HG02678 (cell line): ENCODE data around the gene LRRC74B.
"Not testable (repeated sequence)": the region's sequence is repeated elsewhere in the genome, so short reads cannot be mapped to it uniquely, and the experiment has no call there.

Experiments
- ATAC-seq: cut with Tn5 transposase; IDR thresholded peaks from one replicate; pipeline ENCODE4 v1.9.1; 2021; ENCODE audit warnings: mild to moderate bottlenecking, moderate library complexity; ENCODE audit not compliant: unreplicated experiment

Gene LRRC74B

DNA sequence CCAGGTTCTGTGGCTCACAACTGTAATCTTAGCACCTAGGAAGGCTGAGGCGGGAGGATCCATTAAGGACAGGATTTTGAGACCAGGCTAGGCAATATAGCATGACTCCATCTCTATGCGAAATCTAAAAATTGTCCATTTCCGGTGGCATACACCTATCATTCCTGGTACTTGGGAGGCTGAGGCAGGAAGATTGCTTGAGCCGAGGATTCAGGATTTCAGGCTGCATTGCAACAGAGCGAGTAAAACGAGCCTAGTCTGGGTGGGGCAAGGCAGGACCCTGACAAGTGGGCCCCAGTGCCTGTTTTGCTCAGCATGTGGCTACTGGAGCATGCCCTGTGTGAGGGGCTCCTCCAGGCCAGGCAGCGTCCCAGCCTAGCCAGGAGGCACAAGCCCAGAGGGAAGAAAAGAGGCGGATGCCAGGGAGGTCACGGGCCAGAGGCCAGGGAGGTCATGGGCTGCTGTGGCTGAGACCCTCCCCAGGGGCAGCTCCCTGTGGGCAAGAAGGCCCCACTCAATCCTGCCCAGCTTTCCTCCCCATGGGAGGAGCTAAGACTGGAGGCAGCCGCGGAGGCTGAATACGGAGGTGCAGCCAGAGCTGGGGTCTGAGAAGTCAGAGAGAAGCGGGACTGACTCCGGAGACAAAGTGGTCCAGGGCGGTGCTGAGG is 8.4 kb downstream of the LRRC74B start:
- no peak for ATAC-seq

DNA sequence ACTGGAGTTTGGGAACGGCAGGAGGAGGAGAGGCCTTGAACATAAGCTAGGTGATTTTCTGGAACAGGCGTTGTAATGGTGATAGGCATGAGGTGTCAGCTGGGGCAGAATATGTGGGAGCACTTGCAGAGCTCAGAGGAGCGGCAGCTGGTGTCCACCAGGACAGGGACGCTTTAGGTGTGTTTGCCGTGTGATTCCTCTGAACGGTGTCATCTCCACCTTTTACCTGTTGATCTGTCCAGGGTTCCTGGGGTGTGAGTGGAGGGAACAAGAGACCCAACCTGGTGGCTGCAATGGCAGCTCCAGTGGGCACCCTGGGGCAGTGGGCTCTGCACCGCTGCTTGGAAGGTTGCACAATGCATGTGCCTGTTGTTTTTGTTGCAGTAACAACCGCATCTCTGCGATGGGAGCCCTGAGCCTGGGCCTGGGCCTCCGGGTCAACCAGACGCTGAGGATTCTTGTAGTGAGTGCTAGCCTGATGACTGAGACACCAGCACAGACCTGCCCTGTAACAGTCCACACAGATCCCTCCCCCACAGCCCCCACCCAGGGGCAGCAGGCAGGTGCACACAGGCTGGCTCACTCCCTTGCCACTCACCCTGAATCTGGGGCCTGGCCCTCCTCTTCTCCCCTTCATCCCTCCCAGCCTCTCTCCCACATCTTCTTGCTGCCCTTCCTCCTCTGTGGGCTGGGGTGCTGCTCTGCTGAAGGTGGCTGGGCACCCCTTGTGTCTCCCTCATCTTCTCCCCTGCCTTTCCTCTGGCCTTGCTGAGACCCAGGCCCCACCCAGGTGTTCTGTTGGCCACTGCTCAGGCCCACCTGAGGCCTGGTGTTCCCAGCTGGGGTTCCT is 9.2 kb downstream of the LRRC74B start:
- ATAC-seq = no peak

- ATAC-seq = no peak
These were observed 9.8 kb downstream of the LRRC74B start for GRCh38 chr22:21055564-21055834.

GRCh38 chr22:21055880-21056319 is 10.2 kb downstream of the LRRC74B start:
- ATAC-seq = no peak

DNA sequence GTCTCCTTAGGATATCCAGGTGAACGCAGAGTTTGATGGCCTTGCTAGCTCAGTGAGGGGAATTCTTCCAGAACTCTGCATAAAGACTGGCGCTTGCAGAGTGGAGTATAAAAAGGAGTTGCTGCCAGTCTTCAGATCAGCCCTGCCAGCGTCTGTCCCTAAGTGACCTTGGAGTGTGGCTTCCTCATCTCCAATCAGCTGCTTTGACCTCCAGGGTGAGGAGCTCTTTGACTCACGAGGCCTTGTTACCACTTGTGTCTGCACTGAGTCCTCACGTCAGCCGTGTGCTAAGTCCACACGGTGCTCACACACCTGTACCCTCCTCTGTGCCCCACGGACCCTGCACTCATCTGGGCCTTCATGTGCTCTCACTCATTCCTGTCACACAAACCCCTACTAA is 14.6 kb downstream of the LRRC74B start:
- not testable (repeated sequence) for ATAC-seq

DNA sequence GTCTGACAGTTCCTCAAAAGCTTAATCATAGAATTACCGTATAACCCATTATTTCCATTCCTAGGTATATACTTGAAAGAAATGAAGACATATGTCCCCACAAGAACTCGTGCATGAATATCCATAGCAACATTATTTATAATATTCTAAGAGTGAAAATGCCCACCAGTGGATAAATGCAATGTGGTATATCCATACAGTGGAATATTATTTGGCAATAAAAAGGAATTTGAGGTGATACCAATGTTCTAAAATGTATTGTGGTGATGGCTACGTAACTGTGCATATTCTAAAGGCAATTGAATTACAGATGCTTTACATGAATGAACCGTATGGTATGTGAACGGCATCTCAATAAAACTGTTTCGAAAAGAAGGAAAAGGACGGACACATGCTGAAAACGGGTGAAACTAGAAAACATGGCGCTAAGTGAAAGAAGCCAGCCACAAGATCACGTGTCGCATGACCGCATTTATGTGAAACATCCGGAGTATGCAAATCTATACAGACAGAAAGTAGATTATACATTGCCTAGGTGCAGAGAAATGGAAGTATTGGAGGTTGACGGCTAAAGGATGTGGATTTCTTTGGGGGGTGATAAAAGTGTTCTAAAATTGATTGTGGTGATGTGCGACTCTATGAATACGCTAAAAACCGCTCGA is 16.0 kb downstream of the LRRC74B start:
- not testable (repeated sequence) for ATAC-seq

- not testable (repeated sequence) for ATAC-seq
These were observed 18.7 kb downstream of the LRRC74B start for GRCh38 chr22:21064425-21064824.

DNA sequence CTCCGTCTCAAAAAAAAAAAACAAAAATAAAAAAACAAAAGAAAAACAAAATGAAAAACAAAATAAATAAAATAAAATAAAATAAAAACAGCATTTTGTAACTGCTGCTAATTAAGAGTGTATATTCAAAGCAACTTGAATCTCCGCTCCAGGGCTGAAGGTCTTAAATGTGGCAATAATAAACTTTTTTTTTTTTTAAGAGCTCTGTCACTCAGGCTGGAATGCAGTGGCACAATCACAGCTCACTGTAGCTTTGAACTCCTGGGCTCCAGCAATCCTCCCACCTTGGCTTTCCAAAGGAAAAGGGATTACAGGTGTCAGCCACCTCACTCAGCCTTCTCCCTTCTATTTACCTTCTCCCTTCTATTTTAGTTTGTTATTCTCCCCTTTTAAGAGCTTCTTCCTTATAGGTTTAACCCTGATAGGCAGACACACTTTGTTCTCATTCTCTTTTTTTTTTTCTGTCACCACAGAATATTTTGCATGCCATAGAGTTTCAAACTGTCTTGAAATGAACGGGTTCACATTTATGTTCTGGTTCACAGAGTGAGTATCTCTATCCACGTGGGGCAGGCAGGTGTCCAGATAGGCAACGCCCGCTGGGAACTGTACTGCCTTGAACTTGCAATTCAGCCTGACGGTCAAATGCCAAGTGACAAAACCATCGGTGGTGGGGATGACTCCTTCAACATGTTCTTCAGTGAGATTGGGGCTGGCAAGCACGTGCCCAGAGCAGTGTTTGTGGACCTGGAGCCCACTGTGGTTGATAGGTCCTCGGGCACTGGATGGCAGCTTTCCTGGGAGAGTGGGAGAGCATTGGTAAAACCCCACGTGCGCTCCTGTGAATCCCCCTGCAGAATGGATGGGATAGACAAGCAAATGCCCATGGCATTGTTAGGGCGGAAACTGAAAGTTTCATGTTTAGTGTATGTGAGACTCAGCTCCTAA is 19.4 kb downstream of the LRRC74B start:
- ATAC-seq = no peak

- ATAC-seq = no peak
These were observed 21.5 kb downstream of the LRRC74B start for GRCh38 chr22:21067075-21067900.

DNA sequence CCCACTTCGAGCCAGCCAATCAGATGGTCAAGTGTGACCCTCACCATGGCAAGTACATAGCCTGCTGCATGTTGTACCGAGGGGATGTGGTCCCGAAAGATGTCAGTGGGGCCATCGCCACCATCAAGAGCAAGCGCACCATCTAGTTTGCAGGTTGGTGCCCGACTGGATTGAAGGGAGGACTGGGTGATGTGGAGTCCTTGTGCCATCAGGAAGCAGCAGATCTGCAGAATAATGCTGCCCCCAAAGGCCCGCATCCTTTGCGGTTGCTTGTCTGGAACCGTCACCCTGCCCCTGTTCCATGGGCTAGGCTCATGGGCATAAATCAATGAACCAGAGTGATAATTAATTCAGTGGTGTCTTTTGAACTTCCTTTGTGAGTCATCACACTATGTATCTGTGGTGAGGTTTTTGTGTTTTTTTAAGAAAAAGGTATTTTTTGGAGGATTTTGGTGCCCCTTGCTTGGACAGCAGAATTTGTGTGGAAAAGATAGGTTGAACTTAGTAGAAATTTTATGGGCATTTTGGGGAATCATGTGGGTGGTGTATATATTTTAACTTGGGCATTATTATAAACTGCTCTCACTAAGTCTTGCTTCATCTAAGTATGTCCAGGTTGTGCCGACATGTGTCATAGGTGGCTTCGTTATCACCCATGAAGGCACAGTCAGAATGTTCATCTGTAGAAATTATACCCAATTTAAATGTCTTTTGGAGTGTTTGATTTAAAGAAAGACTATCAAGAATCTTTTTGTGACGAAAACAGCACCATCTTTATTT is 22.3 kb downstream of the LRRC74B start:
- ATAC-seq = no peak

GRCh38 chr22:21068681-21069276 is 23.0 kb downstream of the LRRC74B start:
- ATAC-seq = no peak

DNA sequence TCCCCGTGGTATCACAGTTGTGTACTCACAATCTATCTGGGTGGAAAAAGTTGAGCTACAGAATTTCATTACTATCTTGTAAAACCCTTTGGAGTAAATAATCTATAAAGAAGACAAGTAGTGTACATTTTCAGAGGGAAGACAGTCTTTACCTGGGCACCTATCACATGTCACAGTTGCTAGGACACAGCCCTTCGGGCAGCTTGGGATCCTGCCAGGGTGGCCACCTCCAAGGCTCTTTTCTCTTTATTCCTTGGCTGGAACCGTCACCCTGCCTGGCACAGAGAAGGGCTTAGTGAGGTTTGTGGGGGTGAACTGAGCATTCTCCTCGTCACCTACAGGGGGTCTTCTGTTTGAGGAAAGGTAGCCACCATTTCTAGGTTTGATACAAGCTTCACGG is 23.6 kb downstream of the LRRC74B start:
- no peak for ATAC-seq

- no peak for ATAC-seq
These were observed 25.2 kb downstream of the LRRC74B start for GRCh38 chr22:21070690-21071615.

DNA sequence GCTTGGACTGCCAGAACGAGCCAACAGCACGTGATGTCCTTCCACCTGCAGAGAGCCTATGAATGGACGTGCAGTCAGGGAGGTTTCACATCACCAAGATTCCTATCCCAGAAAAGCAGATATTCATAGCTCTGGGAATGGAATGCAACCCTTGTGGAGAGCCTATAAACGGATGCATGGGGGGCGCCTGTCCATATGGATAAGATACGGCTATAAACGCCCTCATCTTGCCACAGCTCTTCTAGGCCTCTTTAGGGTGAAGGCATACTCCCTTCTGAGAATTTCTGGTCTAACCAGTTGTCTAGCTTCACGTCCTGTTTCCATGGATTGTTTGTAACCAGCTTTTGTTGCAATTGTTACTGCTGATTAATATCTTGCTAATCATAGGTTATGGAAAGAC is 26.1 kb downstream of the LRRC74B start:
- not testable (repeated sequence) for ATAC-seq

DNA sequence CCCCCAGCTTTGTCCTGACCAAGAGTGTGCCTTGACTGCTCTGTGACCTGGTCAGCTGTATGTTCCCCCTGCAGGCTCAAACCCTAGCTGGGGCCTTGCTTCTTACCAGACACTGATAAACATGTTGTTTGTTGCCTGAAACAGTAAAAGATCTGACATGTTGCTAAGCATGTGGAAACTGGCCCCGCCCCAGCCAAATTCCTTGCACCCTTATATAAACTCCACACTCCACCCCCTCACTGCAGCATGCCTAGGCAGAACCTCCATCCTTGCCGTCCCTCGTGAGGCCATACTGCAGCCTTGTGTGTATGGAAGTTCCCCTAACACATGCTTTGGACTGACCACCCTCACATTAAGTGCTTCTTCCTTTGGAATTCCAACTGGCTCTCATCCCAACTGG is 27.3 kb downstream of the LRRC74B start:
- ATAC-seq = no peak

DNA sequence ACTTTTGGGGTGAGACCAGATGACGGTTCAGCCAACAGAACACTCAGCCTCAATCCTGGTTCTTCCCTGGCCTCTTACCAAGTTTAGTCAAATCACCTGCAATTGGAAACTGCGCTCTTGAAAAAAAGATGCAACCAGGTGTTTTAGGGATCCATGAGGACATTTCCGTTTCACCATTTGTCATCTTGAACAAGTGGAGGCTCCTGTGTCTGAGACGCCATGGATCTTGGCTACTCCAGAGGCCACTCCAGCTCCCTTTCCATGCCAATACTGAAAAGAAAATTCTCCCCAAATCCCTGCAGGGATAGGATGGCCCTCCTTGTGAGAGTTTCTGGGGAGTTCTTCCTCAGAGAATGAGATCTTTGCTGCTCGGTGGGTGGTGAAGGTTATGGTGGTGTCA is 27.7 kb downstream of the LRRC74B start:
- no peak for ATAC-seq

DNA sequence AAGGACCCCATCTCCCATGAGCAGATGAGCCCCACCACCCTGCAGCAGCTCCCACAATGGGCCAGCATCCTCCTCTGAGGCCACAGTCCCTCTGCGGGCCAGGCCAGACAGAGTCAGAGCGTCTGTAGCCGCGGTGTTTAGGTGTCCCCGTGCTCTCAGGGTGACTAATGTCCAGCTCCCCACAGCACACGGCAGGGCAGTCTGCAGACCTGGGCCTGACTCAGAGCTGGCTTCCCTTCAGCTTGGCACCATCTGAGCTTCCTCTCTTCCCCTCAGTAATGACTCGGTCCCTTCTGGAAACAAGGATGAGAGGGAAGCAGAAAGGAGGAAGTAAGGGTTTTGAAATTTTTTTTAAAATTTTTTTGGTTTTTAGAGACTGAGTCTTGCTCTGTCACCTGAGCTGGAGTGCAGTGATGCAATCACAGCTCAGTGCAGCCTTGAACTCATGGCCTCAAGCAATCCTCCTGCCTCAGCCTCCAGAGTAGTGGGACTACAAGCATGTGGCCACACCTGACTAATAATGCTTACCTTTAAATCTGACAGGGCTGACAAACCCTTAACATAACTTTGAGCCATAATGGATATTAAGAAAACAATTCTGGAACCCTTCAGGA is 28.5 kb downstream of the LRRC74B start:
- ATAC-seq = no peak
